Prostate gland (tissue), 2 donors: ENCODE results near the gene RAB35.

Experiments used
- POLR2AphosphoS5 ChIP-seq: sonication (generic); formaldehyde crosslinking; IDR thresholded peaks from one replicate; pipeline ENCODE4 v1.6.1; 2017; ENCODE audit warnings: antibody characterized with exemption
- TF ChIP-seq, protein P1 (sequence below), 4 experiments: fragments of 200-600 bp in 2 of 4; fragments of 450-650 bp in 2 of 4; sonication (generic) in 2 of 4; IDR thresholded peaks; 1 replicate in 3 of 4; 2 replicates in 1 of 4; pipeline ENCODE4 v1.5.1; 2016 to 2019; ENCODE audit warnings: antibody characterized with exemption in 4 of 4, mild to moderate bottlenecking in 2 of 4, moderate library complexity in 2 of 4

GRCh38 chr12:120121343-120121742 lies 4.8 kb upstream of the RAB35 start:
- TF ChIP-seq POLR2AphosphoS5: no peak
- TF ChIP-seq, protein P1, sequence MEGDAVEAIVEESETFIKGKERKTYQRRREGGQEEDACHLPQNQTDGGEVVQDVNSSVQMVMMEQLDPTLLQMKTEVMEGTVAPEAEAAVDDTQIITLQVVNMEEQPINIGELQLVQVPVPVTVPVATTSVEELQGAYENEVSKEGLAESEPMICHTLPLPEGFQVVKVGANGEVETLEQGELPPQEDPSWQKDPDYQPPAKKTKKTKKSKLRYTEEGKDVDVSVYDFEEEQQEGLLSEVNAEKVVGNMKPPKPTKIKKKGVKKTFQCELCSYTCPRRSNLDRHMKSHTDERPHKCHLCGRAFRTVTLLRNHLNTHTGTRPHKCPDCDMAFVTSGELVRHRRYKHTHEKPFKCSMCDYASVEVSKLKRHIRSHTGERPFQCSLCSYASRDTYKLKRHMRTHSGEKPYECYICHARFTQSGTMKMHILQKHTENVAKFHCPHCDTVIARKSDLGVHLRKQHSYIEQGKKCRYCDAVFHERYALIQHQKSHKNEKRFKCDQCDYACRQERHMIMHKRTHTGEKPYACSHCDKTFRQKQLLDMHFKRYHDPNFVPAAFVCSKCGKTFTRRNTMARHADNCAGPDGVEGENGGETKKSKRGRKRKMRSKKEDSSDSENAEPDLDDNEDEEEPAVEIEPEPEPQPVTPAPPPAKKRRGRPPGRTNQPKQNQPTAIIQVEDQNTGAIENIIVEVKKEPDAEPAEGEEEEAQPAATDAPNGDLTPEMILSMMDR (IDR thresholded peaks at IDR 0.05): no peak
